Hematopoietic multipotent progenitor cell treated with erythropoietin and hydrocortisone succinate and interleukin-3 and kit ligand, for 4 days (in vitro differentiated cells): ENCODE data around the gene DPYD.

Source experiments
- DNase-seq: peaks from one replicate; pipeline ENCODE4 v3.0.0-alpha.2; 2015

The DPYD gene

DNA sequence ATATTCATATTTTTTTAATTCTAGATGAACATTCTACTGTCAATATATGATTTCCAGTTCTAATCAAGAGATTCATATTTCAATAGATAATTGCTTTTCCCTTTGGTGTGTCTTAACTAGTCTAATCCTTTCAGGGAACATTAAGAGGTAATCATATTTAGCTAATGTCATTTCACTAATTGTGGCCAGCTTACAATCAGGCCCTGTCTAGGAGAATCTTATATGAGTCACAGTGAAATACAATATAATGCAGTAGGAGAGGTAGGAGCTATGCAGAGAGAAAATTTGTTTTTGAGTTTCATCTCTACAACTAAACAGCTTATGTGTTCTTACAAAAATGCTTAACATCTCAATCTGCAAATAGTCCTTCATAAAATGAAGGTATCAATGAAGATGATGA lies 85.9 kb downstream of the DPYD start:
- DNase-seq = no peak

DNA sequence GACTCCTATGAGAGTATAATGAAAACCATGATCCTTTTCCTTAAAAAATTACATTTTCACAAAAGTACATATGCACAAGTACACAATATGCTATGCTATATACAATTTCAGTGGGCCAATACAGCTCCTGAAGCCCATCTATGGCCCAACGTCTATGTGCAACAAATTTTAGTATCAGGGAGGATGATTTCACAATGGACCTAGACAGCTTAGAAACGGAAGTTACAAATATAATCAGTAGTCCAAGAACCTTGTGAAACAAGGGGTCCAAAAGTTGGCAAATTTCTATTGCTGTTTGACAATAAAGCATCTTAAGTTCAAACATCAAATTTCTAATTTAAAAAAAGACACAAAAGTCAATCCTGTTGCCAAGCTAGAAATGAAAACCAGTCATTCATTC lies 87.0 kb downstream of the DPYD start:
- DNase-seq = no peak

DNA sequence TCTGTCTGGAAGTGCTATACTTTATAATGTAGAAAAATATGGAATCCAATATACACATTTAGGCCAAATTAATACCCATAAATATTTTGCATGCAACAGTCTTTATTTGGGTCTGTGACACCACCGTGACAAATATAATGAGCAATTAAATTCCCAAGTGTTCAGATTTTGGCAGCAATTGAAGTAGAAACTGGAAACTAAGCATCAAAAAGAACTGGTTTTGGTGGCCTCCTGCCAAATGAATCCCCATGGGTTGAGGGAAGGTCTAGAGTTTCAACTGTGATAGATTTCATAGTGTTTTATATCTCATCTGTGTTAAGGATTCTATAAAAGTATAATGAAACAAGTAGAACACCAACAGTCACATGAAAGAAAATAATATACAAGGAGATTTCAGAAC lies 88.4 kb downstream of the DPYD start:
- DNase-seq = no peak

DNA sequence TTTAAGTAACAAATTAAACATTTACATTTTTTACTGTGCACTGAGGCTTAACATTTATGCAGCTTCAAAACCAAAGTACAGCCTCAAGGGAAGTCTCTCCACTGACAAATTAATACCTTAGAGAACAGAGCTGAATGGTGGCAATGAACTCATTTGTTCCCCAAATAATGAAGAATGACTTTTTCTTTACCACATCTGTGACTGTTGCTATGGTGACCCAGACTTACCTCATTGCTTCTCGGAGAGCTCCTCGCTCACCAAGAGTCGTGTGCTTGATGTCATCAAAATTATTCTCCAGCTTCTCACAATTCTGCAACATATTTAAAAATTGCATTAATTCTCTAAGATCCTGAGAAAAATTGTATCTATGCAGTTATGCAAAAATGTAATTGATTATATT lies 92.9 kb downstream of the DPYD start:
- DNase-seq = no peak

DNA sequence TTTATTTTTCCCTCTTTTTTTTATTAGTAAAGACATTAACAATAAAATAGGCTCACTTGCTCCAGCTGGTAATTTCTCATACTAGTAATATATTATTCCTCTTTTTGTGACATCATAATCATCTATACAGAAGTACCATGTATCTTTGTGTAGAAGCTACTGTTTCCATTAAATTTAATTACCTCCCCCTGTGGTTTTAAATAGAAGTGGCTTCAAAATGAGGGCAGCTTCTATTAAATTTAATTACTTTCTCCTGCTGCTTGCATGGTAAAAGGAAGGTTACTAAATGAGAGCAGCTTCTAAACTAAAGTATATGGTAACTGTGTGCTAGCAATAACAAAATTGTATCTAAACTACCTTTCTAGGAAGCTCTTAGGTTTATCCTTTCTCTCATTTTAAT lies 94.0 kb downstream of the DPYD start:
- no peak for DNase-seq

DNA sequence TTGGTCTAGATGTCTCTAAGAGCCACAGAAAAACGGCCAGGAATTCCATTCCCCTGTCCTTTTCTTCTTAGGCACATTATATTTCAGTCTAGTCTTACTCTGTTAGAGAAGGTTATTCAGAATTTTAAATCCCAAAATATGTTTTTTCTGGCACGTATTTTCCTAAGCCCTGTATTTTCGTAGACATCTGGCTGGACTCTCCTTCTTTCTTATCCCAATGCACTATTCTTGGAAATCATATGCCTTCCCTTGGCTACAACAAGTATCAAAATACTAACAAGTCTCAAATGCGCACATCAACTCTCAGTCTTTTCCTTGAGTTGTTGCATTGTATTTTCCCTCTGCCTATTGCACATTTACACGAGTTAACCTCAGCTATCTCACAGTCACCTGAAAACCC lies 96.2 kb downstream of the DPYD start:
- DNase-seq = no peak

DNA sequence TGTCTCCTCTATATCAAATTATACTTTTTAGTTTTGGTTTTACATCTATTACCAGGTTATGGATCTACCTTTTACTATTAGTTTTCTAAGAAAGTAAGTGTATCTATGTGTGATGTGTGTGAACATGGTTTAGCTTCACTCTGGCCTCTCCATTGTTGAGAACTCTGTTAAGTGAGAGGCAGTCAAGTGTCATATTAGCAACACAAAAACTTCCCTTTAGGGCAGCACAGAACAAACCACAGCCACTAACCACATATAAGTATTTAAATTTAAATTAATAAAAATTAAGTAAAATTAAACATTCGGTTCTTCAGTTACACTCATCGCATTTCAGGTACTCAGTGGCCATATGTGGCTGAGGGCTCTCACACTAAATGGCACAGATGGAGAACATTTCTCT lies 96.6 kb downstream of the DPYD start:
- DNase-seq = no peak

DNA sequence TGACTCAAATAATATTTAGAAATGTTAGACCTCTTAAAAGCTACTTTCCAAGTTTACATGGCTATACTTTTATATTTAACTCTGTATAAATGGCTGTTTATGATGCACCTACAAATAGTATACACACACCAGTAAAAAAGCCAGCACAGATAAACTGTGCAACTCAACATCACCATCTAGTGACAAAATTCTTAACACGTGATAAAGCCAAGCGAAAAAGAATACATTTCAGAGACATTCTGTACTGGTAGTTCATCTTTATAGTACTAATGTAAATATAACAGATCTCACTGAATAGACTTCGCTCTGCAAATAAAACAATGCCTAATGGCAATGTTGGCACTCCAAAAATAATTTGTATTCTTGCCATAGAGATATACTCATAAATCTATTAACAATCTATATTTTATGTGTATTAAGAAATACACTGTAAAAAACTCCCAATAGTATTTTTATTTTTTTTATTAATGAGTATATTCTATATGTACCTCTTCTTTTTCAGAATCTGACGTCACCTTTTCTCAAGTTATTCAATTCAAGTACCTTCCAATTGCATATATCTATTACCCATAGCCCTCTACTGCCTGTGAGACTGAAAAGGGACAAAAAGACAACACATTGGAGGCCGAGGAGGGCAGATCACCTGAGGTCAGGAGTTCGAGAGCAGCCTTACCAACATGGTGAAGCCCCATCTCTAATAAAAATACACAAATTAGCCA lies 100.2 kb downstream of the DPYD start:
- DNase-seq = peak; percentile 71

DNA sequence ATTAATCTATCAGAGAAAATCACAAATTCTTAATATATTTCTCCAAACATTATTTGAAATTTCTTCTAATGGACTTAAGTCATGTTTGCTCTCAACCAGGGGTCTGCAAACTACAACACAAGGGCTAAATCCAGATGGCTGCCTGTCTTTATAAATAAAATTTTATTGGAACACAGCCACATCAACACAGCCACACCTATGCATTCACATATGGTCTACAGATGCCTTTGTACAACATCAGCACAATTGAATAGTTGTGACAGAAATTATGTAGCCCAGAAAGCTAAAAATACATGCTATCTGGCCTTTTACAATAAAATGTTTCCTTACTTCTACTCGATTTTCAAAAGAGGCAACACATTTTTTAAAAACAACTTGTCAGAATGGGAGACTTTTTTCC lies 103.9 kb downstream of the DPYD start:
- no peak for DNase-seq

DNA sequence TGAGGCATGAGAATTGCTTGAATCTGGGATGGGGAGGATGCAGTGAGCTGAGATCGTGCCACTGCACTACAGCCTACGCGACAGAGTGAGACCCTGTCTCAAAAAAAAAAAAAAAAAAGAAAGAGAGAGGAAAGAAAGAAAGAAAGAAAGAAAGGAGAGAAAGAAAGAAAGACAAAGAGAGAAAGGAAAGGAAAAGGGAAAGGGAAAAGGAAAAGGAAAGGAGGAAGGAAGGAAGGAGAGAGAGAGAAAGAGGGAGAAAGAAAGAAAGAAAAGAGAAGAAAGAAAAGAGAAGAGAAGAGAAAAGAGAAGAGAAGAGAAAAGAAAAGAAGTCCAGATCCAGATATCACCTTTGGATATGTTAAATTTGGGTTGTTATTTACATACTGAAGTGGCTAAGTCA lies 106.0 kb downstream of the DPYD start:
- no peak for DNase-seq

DNA sequence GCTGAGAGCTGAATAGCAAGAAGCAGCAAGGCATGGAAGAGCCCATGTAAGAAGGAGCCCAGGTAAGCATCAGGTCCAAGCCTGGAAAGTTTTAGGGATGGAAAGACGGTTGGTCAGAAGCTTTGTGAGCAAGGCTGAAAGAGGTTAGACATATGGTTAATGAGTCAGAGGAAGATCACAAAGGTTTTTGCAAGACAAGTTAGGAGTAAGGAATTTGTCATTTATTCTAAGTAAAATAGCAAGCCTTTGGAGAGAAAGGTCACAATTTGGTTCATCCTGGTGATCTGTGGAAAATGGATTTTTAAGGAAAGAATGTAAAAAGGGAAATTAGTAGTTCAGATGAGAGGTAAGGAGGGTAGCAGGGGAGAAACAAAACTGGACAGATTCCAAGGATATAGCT lies 106.7 kb downstream of the DPYD start:
- DNase-seq = no peak

DNA sequence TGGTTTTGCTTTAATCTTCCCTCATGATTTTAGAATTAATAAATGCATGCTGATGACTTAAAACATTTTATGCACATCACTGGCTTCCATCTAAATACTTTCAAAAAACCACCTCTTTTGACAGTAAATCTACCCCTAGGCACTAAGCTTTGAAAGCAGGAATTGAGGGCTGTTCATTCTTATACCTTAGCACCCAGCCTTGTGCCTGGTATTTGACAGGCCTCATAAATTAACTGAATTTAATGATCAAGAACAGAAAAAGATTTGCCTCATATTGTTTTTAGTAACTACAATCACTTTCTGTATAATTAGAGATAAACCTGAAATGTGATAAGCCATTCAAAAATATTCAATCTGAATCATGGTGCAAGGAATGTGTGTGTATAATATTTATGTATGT lies 108.8 kb downstream of the DPYD start:
- no peak for DNase-seq

DNA sequence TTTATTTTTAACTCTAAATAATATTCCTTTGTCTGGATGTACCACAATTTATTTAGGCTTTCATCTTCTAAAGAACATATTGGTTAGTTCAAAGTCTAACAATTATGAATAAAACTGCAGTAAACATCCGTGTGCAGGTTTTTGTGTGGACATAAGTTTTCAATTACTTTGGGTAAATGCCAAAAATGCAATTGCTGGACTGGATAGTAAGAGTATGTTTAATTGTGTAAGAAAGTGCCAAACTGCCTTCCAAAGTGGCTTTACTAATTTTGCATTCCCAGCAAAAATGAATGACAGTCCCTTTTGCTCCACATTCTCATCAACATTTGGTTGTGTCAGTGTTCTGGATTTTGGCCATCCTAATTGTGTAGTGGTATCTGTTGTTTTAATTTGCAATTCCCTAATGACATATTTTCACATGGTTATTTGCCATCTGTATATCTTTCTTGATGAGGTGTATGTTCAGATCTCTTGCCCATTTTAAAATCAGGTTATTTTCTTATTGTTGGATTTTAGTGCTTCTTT lies 113.8 kb downstream of the DPYD start:
- no peak for DNase-seq

DNA sequence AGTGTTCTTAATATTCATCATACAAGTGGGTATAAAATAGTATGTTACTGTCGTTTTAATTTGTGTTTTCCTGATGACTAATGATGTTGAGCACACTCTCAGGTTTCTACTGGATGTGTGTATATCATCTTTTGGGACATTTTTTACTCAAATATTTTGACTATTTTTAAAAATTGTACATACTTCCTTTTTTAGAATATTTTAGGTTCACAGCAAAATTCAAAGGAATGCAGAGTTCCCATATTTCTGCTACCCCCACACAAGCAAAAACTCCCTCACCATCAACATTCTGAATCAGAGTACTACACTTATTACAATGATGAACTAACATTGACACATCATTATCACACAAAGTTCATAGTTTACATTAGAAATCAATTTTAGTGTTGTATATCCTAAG lies 114.5 kb downstream of the DPYD start:
- DNase-seq = no peak

DNA sequence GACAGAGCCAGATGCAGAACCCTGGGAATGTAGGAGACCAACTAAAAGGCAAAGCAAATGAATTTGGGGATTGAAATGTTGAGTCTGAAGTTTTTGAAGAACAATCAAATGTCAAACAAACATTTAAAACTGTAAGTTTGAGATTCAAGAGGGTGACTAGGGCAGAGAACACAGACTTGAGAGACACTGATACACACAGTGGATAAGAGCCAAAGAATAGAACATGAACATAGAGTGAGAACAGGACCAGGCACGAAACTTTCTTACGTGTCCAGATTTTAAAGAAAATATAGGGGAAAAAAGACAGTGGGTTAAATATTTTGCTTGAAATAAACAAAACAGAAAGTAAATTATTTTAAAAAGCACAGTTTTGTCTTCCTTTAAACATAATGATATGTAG lies 115.7 kb downstream of the DPYD start:
- DNase-seq = no peak

DNA sequence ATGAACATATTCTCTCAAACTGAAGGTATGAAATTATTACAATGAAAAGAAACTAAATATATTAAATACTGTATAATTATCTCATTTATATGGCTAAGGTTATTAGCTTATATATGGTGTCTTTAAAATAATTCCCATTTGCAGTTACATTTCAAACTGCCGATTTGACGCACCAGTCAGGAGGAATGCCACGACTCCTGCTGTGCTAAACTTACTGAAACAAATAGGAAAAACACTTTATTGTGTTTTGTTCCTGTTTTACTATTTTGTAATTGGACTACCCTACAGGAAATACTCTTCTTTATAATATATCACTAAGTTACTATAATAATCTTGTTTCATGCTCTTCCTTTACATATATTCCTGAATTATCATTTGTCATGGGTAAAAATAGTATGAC lies 117.8 kb downstream of the DPYD start:
- no peak for DNase-seq

DNA sequence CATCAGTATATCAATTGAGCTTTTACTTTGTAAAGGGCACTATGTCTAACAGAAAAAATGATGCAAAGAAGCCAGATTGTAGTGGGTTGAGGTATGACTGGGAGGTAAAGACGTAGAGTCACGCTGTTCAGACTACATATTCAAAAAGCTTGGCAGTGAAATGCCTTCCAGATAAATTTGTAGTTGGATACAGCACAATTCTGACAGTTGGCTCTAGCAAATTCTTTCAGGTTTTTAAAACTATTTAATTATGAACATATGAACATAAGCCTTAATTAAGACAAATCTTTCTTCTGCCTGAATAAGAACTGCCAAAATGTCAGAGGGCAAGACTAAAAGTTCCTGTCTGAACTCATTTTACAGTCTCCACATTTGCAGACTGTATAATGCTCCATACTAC lies 118.8 kb downstream of the DPYD start:
- DNase-seq = no peak

DNA sequence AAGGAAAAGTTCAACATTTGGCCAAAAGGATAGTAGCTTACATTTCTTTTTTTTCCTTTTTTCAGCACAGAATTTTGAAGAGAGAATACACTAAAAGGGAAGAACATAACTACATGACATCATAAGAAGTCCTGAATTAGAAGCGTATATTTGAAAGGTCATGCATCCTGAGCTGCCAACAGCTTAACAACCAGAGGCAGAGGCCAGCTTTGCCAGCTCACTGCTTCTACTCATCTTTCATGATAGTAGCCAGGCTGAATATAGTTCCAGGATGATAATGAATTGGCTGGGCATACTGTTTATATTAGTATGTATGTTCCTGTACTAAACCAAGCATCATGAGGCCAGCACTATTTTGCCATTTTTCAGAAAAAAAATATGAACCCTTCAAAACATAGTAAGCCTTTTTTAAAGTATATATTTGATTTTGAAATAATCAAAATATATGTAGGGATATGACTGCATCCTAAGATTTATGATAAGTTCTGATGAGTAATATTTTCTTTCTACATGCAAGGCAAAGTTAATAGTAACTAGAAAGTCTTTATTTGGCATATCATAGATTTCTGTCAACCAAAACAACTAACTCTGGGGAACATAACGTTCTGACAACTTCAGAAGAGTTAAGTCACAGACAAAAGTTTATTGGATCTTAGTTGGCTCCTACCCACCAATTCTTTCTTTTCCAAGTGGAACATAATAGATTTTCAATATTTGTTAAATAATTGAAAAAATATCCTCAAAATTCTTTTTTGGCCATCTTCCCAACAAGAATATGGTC lies 123.2 kb downstream of the DPYD start:
- peak; percentile 4 for DNase-seq

DNA sequence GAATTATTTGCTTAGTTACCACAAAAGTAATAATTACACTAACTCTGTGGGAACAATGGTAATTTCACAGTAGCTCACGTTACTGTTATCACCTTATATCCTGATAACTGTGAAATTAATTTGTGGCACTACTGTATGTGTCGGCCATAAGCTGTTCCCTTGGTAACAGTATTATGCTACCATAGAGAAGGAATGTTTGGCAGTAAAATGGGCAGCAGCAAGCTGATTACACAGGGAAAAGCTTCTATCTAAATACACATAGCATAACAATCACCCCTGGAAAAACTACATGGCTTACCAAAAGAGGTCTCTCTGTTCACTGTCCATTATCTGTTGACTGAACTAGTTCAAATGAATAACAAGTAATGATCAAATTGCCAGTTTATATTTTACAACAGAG lies 124.1 kb downstream of the DPYD start:
- no peak for DNase-seq

DNA sequence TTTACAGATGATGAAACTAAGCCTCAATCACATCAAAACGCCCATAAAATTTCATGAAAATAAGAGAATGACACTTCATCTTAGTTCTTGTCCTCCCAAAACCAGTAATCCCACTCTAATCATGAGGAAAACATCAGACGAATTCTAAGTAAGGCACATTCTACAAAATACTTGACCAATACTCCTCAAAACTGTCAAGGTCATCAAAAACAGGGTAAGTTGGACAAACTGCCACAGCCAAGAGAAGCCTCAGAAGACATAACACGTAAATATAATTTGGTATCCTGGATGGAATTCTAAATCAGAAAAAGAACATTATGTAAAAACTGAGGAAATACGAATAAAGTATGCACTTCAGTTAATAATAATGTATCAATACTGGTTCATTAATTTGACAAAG lies 128.2 kb downstream of the DPYD start:
- DNase-seq = no peak

DNA sequence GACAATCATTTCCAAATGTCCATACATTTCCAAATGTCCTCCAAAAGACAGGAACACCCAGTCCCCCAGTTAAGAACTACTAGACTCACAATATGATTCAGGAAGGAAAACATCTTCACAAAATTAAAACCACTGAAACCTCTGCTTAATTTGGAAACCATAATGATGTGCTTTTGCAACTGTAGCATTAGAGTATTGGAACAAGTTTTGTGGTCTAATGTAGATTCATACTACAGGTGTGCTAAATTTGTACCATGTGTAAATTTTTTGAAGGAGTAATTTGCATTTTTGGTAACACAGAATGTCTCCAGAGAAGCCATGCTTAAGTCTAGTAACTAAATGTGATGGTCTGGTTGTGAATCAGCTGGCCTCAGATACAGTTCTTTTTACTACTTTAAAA lies 129.6 kb downstream of the DPYD start:
- no peak for DNase-seq

DNA sequence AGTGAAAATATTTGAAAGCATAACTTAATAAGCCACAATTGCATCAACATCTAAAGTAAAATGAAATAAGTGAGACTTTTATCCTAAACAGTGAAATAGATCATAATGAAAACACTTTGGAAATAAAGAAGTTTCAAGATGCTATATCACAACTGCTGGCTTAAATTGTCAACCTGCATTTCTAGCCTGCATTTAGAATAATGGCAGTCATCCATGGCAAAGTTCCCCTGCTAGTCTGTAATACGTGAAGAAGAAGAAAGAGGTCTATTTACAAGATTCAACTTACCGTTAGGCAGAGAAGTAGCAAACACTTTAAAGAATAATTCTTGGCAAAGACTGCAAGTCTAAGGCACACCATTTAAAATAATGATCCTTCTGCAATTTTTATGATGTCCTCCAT lies 133.6 kb downstream of the DPYD start:
- no peak for DNase-seq

DNA sequence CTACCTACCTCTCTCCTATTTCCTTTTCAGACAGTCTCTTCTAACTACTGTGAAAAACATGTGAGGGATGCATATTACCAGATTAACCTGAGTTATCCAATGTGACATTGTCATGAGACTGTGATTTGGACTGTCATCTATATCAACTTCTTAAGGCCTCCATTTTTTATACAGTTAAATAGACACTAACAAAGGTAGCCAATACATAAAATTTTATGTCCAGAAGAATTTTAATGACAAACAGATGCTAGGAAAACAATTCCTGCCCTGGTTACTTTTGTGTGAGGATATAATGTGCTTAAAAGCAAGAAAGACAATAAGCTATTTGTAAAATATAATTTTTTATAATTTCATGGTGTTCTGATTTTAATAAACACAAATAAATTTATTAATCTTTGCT lies 136.2 kb downstream of the DPYD start:
- no peak for DNase-seq

DNA sequence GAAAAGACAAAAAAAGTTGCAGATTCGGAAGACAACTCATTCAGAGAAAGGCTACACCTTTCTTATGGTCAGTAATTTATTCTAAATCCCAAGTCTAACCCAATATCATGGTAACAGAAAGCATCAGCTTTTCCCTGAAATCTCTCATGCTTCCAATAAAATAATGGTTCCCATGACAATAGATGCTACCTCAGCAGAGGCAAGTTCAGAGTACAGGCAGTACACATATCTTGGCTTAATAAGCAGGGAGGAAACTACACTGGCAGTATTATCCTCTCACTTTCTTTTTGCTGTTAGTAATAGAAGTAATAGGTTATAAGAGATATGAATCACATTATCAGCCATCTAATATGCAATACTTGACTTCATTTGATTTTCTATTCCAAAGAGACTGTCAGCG lies 137.1 kb downstream of the DPYD start:
- DNase-seq = no peak
